GM12864 (cell line): Measurements from ENCODE around the gene ANKS1B.

Experiments used
- DNase-seq: peaks from one replicate; pipeline ENCODE4 v3.0.0-alpha.2; 2011; ENCODE audit warnings: low read depth
- H3K4me3 ChIP-seq: 2 replicates; pipeline ENCODE4 v1.5.1; 2011; ENCODE audit warnings: mild to moderate bottlenecking, low read depth, low read length, control low read depth
- CTCF ChIP-seq: IDR thresholded peaks from 2 replicates; pipeline ENCODE4 v1.5.1; 2011; ENCODE audit warnings: low read depth, mild to moderate bottlenecking, moderate library complexity, low read length, control low read depth, inconsistent platforms; ENCODE audit errors: missing control alignments

The ANKS1B gene

DNA sequence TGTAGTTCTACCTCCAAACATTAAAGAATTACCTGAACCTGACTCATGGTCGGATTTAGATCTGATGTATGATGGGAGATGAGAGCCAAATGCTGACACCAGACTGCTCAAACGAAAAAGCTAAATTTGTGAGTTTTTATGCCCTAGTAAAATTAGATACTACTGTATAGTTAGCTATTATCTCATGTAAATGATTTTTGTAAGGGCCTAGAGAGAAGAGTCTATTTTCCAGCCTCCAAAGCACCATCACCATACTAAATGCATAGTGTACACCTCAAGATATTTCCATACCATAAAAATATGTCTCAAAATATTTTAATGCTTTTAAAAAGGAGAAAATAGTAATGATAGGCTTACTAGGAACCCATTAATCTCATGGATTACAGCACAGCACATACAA, 18.3 kb downstream of the ANKS1B start:
- no peak for TF ChIP-seq CTCF
- H3K4me3 ChIP-seq: no peak overlapping the region

GRCh38 chr12:99960311-99960710, 24.4 kb downstream of the ANKS1B start:
- no peak overlapping the region for H3K4me3 ChIP-seq
- DNase-seq: no peak
- TF ChIP-seq CTCF: no peak

More for the DNA sequence above, 18.3 kb downstream of the ANKS1B start:
- no peak for DNase-seq

GRCh38 chr12:99959549-99960170, 25.1 kb downstream of the ANKS1B start:
- DNase-seq: no peak
- TF ChIP-seq CTCF: no peak
- no peak overlapping the region for H3K4me3 ChIP-seq

GRCh38 chr12:99957866-99958466, 26.8 kb downstream of the ANKS1B start:
- no peak overlapping the region for H3K4me3 ChIP-seq
- DNase-seq: no peak
- no peak for TF ChIP-seq CTCF

- H3K4me3 ChIP-seq: no peak overlapping the region
- TF ChIP-seq CTCF: no peak
- DNase-seq: no peak
Observed at GRCh38 chr12:99954724-99955123, 30.0 kb downstream of the ANKS1B start.

- DNase-seq: no peak
- no peak overlapping the region for H3K4me3 ChIP-seq
Observed at GRCh38 chr12:99948370-99948769, 36.4 kb downstream of the ANKS1B start.

More at GRCh38 chr12:99948370-99948769, 36.4 kb downstream of the ANKS1B start:
- no peak for TF ChIP-seq CTCF
